NT2/D1 (cell line): ENCODE data around the gene PPA1.

Experiments
- SUZ12 ChIP-seq: IDR thresholded peaks from 2 replicates; pipeline ENCODE4 v1.6.1; 2011; ENCODE audit not compliant: insufficient read length, insufficient read depth; ENCODE audit errors: extremely low read depth
- YY1 ChIP-seq: IDR thresholded peaks from 2 replicates; pipeline ENCODE4 v1.6.1; 2011; ENCODE audit not compliant: insufficient read length, insufficient read depth
- ZNF274 ChIP-seq: IDR thresholded peaks from 2 replicates; pipeline ENCODE4 v1.6.1; 2011; ENCODE audit warnings: mild to moderate bottlenecking, low read depth, low read length

DNA sequence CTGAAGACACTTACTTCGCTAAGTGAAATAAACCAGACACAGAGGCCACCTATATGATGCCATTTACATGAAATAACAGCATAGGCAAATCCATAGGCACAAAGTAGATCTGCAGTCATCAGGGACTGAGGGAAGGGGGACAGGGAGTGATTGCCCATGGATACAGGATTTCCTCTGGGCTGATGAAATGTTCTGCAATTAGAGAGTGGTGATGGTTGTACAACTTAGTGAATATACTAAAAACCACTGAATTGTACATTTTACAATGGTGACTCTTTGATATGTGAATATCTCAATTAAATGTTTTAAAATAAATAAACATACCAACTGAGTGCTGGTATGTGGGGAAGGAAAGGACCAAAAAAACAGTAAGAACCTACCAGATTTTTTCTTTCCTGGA is 20.4 kb downstream of the PPA1 start:
- TF ChIP-seq SUZ12 (no peak), YY1 (no peak), ZNF274 (no peak)
